Type B pancreatic cell (in vitro differentiated cells): Measurements from ENCODE around the gene PTPRS. TPM values are rescaled to one million over a fixed set of nuclear protein-coding genes. Genes with fewer than 3 reads are reported as not detected.
A peak's percentile ranks its signal among the peaks of the same experiment; 100 is the strongest.
"Not testable (repeated sequence)": the region's sequence is repeated elsewhere in the genome, so short reads cannot be mapped to it uniquely, and the experiment has no call there.

Source experiments
- DNase-seq: peaks from one replicate; pipeline ENCODE4 v3.0.0; 2021; ENCODE audit warnings: mixed read lengths; ENCODE audit not compliant: unreplicated experiment; ENCODE audit errors: extremely low spot score
- H3K27ac Mint-ChIP-seq: 2 replicates; pipeline ENCODE4 v1.8.0; 2021; ENCODE audit warnings: mild to moderate bottlenecking, mixed read lengths
- H3K27me3 Mint-ChIP-seq: 2 replicates; pipeline ENCODE4 v1.8.0; 2021; ENCODE audit warnings: mixed read lengths
- H3K36me3 Mint-ChIP-seq: 2 replicates; pipeline ENCODE4 v1.8.0; 2021; ENCODE audit warnings: mixed read lengths
- H3K4me1 Mint-ChIP-seq: one replicate; pipeline ENCODE4 v1.8.0; 2021; ENCODE audit warnings: mixed read lengths; ENCODE audit not compliant: unreplicated experiment
- H3K4me3 Mint-ChIP-seq: 2 replicates; pipeline ENCODE4 v1.8.0; 2021; ENCODE audit warnings: mild to moderate bottlenecking, mixed read lengths
- H3K9me3 Mint-ChIP-seq: 2 replicates; pipeline ENCODE4 v1.8.0; 2021; ENCODE audit warnings: mixed read lengths
- CTCF ChIP-seq: fragments of 200-600 bp; sonication (generic); conservative IDR thresholded peaks from 2 replicates; pipeline ENCODE4 v1.5.0; 2021; ENCODE audit warnings: antibody characterized with exemption, mild to moderate bottlenecking
- long read RNA-seq: library from polyadenylated mRNA; unstranded; transcript quantifications from one replicate; pipeline ENCODE4 v2.0.0, GENCODE V29; 2020
- total RNA-seq: library from RNA; stranded (reverse); gene quantifications from 2 replicates; pipeline ENCODE4 v1.2.1, GENCODE V29; 2021; ENCODE audit warnings: low replicate concordance

Gene PTPRS
- total RNA-seq = 73.3 and 234 TPM in 2 replicates
- long read RNA-seq, partial matches to known transcripts = 0 of 5 reads
- long read RNA-seq, other reads (novel, unspliced or antisense) = 5 of 5 reads

- TF ChIP-seq CTCF = no peak
- H3K27me3 Mint-ChIP-seq = peaks cover 46% of the 10 kb centered on the region
- peak within 1 kb of the TSS; percentile 87 for H3K4me3 Mint-ChIP-seq
- DNase-seq = peak; percentile 96
- no peak within 1 kb of the TSS for H3K27ac Mint-ChIP-seq
- H3K36me3 Mint-ChIP-seq = no peaks in the 10 kb centered on the region
- no peaks in the 10 kb centered on the region for H3K9me3 Mint-ChIP-seq
- H3K4me1 Mint-ChIP-seq = peaks cover 12% of the 10 kb centered on the region
Observed at GRCh38 chr19:5340637-5341447, at the start of gene PTPRS. TSS of gene PTPRS (minus strand) at chr19:5340812. CDS start at chr19:5286140, 54,672 bp downstream.

- no peaks in the 10 kb centered on the region for H3K36me3 Mint-ChIP-seq
- no peak for TF ChIP-seq CTCF
- no peak overlapping the region for H3K27ac Mint-ChIP-seq
- H3K27me3 Mint-ChIP-seq = peaks cover 54% of the 10 kb centered on the region
- DNase-seq = no peak
- H3K4me1 Mint-ChIP-seq = no peaks in the 10 kb centered on the region
- H3K9me3 Mint-ChIP-seq = no peaks in the 10 kb centered on the region
- H3K4me3 Mint-ChIP-seq = no peak overlapping the region
Observed at GRCh38 chr19:5389353-5389752, 48.7 kb upstream of the PTPRS start.

GRCh38 chr19:5387472-5387871 lies 46.9 kb upstream of the PTPRS start:
- Mint-ChIP-seq H3K4me1 (no peaks in the 10 kb centered on the region), H3K4me3 (no peak overlapping the region), H3K36me3 (no peaks in the 10 kb centered on the region), H3K9me3 (peaks cover 4% of the 10 kb centered on the region), H3K27ac (no peak overlapping the region), H3K27me3 (peaks cover 40% of the 10 kb centered on the region)
- no peak for DNase-seq
- no peak for TF ChIP-seq CTCF

- H3K4me3 Mint-ChIP-seq = no peak overlapping the region
- no peak for DNase-seq
- peaks cover 33% of the 10 kb centered on the region for H3K27me3 Mint-ChIP-seq
- H3K9me3 Mint-ChIP-seq = peaks cover 6% of the 10 kb centered on the region
- H3K36me3 Mint-ChIP-seq = no peaks in the 10 kb centered on the region
- no peak for TF ChIP-seq CTCF
- no peaks in the 10 kb centered on the region for H3K4me1 Mint-ChIP-seq
- no peak overlapping the region for H3K27ac Mint-ChIP-seq
Observed at GRCh38 chr19:5386841-5387240, 46.2 kb upstream of the PTPRS start.

GRCh38 chr19:5381197-5381596 lies 40.6 kb upstream of the PTPRS start:
- not testable (repeated sequence) for H3K36me3 Mint-ChIP-seq, H3K4me1 Mint-ChIP-seq, H3K27ac Mint-ChIP-seq, DNase-seq, H3K9me3 Mint-ChIP-seq, H3K4me3 Mint-ChIP-seq, H3K27me3 Mint-ChIP-seq

- no peak for DNase-seq
- Mint-ChIP-seq H3K4me1 (no peaks in the 10 kb centered on the region), H3K27me3 (peaks cover 7% of the 10 kb centered on the region)
Observed at GRCh38 chr19:5380215-5380919, 39.8 kb upstream of the PTPRS start.

More at GRCh38 chr19:5380215-5380919, 39.8 kb upstream of the PTPRS start:
- peaks cover 6% of the 10 kb centered on the region for H3K9me3 Mint-ChIP-seq
- TF ChIP-seq CTCF = no peak
- no peak overlapping the region for H3K4me3 Mint-ChIP-seq
- H3K36me3 Mint-ChIP-seq = no peaks in the 10 kb centered on the region
- H3K27ac Mint-ChIP-seq = no peak overlapping the region
